ENCODE results near the gene CDK14.
"Not testable (repeated sequence)": the region's sequence is repeated elsewhere in the genome, so short reads cannot be mapped to it uniquely, and the experiment has no call there.

CDK14 gene

DNA sequence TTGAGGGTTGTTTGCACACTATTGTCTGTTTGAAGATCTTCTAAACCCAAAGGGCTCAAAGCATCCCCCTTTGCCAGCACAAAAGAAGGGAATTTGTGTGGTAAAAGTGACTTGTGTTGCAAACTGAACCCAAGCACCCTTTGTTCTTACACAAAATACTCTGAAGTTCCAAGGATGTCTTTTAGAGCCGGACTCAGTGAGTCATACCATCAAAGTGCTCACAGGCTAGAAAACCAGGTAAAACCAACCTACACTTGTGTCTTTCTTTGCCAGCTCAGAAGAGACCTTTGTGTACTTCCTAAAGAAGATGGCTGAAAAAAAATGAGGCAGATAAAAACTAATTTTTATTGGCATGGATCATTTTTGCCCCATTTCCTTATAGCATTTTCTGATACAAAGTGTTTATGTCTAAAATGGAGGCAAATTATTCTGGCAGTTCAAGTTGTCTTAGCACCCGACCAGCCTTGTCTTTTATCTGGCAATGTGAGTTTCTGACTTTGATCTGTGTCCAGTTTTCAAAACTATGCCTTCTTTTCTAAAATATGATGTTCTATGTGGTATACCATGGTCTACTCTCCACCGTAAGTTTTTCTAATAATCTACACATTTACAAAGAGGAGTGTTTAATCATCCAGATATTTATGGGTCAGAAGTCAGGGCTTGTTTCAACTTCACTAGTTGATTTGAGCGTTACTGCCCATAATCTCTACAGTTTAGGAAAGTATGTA is 539.7 kb downstream of the CDK14 start:
- no peak for DNase-seq

DNA sequence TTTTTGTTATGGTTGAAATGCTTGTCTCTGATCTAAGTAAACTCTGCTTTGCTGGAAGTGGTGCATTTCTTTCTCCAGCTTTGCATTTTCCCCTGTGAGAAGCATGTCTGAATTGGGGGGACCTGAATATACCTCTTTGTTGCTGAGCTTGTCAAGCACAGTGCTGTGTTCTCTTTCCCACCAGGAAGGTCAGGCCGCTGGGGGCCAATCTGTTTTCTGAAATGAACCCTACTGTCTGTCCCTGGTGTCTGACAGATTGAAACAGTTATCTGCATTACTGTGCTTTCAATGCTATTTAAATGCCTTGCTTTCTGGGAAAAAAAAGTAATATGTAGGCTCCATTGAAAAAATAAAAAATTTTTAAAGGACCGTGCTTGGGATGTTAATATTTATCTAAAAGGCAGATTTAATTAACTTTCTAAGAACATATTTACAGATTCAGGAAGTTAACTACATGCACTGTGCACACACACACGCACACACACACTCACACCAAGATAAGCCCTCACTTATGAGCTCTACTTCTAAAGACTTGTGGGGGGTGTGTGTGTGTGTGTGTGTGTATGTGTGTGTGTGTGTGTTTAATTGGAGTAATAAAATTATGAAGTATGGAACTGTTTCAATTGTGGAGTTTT is 541.1 kb downstream of the CDK14 start:
- DNase-seq, result no peak

DNA sequence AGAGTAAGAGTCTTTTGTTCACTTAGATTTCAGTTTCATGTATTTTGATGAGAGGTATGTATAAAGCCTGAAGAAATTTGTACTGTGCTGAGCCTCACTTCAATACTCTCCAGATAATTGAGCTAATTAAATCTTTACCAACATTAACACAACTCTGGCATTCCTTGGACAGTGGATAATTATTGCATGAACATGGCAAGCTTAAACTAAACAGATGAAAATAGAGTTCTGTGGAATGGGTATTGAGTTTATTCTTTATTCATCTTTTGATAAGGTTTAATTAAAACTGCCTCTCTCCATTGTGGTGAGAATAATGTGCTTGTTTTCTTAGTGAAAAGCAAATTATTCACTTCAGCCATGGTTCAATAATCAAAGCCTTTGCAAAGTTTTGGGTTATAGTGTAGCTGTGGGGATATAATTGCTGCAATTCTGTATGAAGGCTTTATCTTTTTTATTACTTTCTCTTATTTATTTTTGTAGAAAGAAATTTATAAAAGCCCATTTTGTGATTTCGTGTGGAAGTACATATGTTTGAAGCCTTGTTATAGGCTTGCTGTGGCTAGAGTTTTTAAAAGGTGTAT is 541.8 kb downstream of the CDK14 start:
- DNase-seq, result no peak

DNA sequence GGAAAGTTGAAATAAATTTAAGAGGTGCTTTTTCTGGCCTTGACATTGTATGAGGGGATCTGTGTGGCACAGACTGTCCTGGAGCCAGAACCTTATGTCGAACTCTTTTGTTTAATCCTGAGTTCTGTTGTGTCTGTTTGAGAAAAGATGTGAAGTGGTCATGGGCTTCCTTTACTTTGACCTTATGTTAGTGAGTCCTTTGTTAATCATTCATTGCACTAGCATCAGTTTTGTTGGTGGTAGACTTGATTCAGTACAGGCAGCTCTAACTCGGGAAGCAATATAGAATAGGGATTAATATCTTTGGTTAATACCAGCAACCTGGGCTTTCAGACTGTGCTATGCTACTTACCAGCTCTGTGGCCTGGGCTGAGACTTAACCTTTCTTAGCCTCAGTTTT is 544.2 kb downstream of the CDK14 start:
- DNase-seq, result no peak

DNA sequence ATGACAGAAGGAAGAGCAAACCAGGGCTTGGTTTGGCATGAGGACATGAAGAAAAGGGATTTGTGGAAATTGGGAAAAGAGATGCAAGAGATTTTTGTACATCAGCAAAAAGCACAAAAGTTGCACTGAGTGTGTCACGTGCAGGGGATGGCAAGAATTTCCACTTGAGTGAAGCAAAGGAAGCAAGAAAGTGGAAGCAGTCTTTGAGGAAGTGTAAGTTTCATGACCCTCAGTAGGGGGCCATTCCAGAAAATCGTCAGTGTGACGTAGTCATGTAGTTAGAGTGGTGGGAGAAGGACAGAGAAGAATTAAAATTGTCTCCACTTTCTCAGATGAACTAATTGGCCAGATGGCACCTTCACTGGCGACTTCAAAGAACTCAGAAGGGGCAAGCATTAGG is 544.9 kb downstream of the CDK14 start:
- DNase-seq, result no peak

DNA sequence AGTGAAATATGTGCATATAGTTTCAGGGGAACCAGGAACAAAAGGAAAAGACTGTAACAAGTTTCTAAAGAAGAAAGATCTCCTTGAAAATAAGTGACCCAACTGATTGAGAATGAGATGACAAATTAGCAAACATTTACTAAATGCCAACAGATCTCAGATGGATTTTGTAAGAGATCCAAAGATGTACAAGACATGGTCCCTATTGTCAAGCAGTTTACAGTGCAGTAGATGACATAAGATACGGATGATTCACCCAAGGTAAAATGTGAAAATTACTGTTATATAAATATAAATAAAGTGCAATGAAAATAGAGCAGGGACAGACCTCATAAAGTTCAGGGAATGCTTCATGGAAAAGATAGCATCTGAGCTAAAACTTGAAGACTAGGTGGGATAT is 546.6 kb downstream of the CDK14 start:
- DNase-seq, result no peak

DNA sequence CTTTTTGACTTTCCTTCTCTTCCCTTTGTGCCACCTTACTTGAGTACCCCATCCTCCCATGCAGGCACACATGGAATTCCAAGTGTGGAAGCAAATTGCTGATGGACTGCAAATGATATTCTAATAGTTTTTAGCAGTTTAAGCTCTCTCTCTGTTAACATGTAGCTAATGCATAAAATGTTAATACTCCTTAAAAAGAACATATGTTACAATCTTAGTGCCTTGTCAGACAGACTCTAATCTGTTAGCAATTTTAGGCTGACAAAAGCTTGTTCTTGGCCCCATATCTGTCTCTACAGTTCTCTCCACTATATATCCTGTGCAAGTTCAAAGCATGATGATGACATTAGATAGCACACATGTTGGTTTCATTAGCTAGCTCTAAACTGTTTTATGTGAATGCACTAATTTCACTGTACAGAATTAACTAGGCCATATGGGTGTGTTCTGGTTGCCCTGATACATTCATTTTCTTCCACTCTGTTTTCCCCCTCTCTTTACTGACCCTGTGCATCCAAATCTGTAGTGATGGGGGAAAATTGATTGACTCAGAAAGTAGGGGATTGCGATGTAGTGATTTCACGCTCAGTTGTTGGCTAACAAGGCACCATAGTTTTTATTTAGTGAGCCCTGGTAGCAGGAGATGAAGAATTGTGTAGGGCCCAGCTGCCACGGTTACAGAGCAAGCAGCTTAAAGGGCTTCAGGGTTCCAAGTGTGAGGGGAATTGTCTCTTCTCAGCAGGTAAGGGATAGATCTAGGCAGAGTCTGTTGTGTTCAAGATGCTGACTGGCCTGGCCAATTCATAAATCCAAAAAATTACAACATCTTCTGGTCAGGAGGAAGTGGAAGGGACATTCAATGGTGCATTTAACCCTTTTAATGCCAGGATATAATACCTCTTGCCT is 553.5 kb downstream of the CDK14 start:
- DNase-seq, result no peak

DNA sequence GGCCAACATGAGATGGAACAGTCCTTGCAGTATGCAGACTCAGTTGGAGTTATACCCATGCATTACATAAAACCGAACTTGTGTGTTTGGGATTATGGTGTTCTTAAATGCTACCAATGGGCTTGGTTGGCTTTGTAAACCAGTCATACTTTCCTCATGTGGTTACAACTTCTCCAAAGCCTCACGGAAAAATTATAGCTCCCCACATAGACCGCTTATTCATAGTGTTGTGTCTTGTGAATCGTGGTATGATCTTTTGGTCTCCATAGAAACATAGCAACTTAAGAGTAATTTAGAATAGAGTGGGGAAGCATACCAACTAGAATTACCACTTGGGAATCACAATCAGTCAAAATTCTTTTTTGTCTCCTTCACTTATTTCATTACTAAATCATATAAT is 555.8 kb downstream of the CDK14 start:
- no peak for DNase-seq

DNA sequence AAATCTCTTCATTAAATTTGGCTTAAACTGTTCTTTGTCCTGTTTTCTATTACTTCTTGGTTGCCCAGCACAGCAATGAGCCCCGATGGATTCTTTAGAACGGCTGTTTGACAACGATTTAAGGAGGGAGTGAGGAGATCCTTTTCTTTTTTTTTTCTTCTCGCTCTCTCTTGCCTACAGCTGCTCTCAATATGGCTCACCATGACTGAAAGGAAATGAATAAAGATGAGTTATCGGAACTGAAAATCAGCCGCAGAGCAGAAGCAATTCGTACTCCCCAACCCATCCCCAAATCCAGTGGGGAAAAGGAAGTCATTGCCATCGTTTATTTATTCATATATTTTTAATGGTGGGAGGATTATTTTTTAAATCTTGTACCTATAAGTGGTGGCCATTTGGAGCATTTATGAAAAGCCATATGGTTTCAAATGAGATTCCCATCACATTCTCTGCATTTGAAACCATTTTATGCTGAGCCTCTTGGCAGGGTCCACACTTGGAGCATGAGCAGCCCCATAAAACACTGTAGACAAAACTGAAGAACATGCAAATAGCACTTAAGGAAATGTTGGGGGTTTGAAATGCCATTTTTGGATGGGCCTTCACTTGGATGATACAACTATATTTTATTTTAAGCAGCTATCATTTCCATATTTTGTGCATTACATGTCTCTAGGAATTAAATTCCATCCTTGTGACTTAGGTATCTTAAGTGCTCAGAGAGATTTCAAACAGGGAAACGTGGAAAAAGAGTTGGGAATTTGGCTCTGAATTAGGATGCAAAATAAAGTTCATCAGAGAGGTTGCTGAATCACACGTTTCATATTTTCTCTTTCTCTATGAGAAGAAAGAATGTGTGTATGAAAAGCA is 560.4 kb downstream of the CDK14 start:
- DNase-seq, result no peak

DNA sequence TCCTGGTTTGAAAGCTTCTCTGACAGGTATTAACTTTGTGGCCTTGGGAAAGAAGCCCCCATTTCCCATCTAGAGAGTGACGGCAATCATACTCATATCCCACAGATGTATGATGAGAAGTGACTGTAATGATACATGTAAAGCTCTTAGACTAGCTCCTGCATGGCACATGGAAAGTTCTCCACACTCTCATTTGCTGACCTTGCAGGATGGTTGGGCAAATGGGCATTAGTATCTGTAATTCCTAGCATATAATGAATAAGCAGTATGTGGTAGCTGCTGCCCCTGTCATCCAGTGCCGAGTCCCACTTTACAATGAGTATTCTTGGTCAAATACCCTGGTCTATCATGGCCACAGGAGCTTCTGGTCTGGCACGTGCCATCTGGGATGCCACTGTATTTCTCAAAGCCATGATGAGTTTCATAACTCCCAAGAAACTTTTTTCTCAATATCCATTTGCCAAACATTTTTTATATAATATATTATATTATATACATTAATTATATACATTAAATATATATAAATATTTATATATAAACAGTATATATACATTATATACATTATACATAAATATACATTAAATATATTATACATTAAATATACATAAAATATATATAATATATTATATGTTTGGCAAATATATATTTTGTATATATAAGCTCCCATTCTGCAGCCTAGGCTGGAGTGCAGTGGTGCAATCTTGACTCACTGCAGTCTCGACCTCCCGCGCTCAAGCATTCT is 561.6 kb downstream of the CDK14 start:
- DNase-seq, result no peak

DNA sequence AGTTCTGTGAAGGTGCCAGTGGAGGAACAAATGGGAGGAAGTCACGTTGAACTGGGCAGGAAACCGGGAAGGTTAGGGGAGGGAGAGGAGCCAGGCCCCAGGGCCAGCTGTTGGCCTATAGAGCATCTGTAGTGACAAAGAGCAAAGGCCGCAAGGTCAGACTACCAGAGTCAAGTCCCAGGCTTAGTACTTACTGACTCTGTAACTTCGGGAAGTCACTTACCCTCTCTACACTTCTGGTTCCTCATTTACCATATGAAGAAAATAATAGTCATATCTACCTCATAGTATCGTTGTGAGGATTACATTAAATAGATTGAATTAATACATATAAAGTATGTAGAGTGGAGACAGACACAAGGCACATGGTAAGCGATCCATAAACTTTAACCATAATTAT is 566.3 kb downstream of the CDK14 start:
- no peak for DNase-seq

DNA sequence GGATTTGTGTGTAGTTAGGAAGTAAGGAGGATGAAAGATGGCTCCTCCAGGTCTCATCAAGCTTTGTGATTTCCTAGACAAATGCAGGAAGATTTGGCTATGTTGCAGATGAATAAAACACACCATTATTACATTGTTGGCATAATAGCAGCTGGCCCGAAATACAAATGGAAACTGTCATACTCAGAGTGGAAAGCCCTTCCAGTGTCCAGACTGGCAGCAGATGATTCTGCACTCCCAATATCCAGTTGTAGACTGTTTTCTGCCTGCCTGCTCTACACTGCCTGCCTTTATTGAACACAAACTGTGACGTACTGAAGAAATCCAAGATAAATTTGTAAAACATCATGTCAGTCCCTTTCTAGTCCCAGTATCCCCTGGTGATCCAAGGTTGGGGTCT is 568.4 kb downstream of the CDK14 start:
- no peak for DNase-seq

DNA sequence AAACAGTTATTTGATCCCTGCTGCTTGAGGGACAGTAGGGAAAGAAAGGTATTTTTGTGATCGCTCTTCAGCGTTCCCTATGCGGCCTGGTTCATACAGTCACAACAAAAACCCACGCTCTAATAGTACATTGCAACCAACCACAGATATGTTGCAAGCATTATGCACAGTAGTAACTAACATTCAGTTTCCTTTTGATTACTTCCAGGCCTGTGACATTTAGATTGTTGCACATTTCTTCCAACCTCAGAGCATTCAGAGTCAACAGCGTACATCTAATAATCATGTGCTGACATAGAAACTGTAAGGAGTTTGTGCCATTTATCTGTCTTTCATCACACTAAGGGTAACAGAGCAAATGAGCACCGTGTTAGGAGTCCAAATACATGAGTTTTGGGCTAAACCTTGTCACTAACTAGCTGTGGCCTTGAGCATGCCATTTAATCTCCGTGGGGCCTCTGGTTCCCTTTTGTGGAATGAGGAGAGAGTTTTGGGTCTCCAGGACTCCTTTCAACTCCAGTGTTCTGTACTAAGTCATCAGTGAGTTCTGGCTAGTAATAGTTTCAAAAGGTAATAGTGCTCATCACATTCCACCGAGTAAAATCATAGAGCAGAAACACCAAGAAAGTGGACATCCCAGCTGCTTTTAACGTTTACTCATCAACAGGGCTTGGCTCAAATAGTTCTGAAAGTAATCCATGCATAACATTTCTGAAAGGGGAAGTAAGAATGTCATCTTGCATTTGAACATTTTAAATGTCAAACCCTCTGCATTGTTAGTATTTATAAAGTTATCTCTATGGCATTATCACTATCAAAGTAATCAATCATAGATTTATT is 569.1 kb downstream of the CDK14 start:
- DNase-seq, result peak; percentile 1

DNA sequence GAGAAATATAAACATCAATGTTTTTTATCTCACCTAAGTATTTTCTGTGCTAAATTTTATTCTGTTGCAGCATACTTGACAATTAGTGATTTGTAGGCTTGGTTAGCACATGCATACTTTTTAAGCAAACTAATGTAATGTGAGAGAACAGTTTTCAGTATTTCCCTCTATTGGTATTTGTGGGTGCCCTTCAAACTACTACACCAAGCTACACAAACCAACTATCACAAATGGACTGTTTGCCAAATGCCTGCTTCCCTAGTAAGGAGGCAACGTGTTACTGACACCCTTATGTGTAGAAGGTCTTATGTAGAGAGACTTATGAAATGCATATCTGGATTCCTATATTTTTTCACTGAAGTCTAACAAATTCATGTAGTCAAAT is 569.7 kb downstream of the CDK14 start:
- no peak for DNase-seq

DNA sequence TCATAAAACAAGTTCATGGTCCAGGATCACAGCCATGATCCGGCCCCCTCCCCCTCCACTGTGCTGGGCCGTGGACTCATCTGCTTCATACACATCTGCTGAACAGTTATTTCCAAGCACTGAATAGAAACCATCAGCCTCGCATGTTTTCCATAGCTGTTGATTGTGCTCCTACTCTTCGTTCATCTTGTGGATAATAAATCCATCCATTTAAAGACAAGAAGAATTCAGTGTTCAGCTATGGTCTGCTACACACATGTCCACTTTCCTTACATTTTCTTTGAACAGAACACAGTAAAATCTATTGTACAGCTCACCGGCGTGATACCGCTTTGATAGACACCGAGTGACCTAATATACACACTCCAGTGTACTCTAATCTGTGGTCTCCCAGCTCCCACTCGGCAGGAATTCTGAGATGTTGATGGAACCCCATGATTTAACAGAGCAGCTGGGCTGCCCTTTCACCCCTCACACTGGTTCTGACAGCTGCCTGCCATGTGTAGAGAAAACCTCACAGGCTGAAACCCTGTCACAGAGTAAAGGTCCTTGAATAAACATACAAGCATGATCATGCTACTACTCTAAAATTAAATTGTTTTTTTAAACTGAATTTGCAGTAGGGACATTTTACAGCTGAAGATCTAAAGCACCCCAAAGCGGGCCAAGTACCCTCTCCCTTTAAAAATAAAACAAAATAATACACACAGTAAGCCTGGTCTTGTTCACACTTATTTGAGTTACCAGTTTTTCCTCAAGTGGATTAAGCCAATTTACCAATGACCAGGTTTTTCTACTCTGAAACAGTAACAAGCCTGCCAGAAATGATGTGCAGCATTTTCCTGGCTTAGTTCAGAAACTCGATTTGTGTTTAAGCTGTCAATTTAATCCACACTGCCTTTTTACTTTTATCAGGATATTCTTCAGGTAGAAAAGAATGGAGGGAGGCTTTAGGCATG is 573.0 kb downstream of the CDK14 start:
- no peak for DNase-seq

DNA sequence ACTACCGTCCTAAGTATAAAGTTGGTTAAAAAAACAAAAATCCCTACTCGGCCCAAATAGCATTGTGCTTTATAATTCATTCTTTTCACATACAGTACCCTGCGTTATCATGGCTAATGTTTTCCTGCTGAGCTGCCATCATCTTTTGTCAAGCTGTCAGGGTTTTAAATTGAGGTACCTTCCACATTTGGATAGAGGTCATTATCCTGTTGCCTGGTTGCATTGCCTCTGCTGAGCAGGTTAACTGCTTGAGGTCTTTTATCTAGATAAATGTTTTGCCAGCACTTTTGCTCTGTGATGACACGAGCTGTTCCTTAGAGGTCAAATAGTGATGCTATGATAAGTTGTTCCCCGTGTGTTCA is 573.7 kb downstream of the CDK14 start:
- no peak for DNase-seq

DNA sequence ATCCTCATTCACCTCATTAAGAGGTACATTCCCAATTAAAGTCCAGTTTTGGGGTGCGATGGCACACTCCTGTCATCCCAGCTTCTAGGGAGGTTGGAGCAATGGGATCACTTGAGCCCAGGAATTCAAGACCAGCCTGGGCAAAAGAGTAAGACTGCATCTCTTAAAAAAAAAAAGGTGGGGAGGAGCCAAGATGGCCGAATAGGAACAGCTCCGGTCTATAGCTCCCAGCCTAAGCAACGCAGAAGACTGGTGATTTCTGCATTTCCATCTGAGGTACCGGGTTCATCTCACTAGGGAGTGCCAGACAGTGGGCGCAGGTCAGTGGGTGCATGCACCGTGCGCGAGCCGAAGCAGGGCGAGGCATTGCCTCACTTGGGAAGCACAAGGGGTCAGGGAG is 577.1 kb downstream of the CDK14 start:
- DNase-seq, result not testable (repeated sequence)

DNA sequence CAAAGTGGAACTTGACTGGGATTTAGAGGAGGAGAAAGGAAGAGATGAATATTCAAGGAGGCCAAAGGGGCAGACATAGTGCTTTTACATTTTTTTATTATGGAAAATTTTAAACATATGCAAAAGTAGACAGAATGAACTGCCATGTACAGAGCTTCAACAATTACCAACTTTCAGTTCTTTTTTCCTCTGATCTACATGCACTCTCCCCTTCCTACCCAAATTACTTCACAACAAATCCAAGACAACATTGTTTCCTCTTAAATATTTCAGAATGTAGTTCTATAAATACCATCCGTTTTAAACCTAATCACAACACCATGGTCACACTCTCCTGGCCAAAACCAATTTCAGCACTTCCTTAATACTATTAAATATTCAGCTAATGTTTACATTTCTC is 584.6 kb downstream of the CDK14 start:
- no peak for DNase-seq

DNA sequence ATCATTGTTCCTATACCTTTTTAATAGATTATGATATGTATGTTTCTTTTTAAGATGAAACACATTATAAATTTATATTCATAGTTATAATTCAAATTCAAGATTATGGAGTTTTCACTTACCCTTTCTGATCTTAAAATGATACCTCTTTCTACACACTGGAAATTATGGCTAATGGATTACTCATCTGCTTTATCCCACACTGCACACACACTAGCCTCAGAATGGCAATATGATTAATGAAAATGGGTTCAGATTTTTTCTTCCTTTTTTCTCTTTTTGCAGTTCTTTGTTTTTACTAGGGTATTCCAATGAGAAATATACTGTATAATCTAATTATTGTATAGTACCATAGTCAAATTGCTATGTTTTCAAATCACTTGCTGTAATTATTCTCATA is 585.8 kb downstream of the CDK14 start:
- no peak for DNase-seq
